Colonic mucosa (tissue), 4 donors: ENCODE results near the gene ADK. TPM values are rescaled to one million over a fixed set of nuclear protein-coding genes. Genes with fewer than 3 reads are reported as not detected.

Experiments
- DNase-seq: peaks from one replicate; pipeline ENCODE4 v3.0.0-alpha.2; 2020
- H3K27ac ChIP-seq: fragments of 200-600 bp; one replicate; pipeline ENCODE4 v1.8.0; 2021
- H3K27me3 ChIP-seq: fragments of 200-600 bp; one replicate; pipeline ENCODE4 v1.8.0; 2021
- H3K36me3 ChIP-seq: fragments of 200-600 bp; one replicate; pipeline ENCODE4 v1.8.0; 2021
- H3K4me1 ChIP-seq: fragments of 200-600 bp; one replicate; pipeline ENCODE4 v1.8.0; 2021; ENCODE audit warnings: mild to moderate bottlenecking
- H3K4me3 ChIP-seq: fragments of 200-600 bp; one replicate; pipeline ENCODE4 v1.8.0; 2021
- H3K9ac ChIP-seq, 2 donors: one replicate each; pipeline ENCODE4 v1.7.0; 2013; ENCODE audit warnings: control low read depth in 2 of 2, low read depth in 2 of 2, low read length in 2 of 2
- H3K9me3 ChIP-seq: fragments of 200-600 bp; one replicate; pipeline ENCODE4 v1.8.0; 2021
- intact Hi-C: fragments of 100-400 bp; cut with DNase I; formaldehyde crosslinking; loops from one replicate; pipeline ENCODE4 v1.14.1; 2022
- total RNA-seq, 2 donors: library from RNA; stranded (reverse); fragmentation: NEBNext Ultra II Directional in 1 of 2; extraction: Animal tissue kit (Norgen Biotek cat#: 25700) in 1 of 2; gene quantifications; one replicate each; pipeline ENCODE4 v1.2.1, GENCODE V29; 2021
- TF ChIP-seq, protein P1 (sequence below): fragments of 200-600 bp; IDR thresholded peaks from one replicate; pipeline ENCODE4 v1.8.0; 2022; ENCODE audit warnings: antibody characterized with exemption, mild to moderate bottlenecking
- donor health status: healthy.
- donor health status: DM: no; HTN: no; CAD: no.
- donor health status: DM: no; HTN: no; CAD: no.

ADK gene
- total RNA-seq, 2 donors from 2014 or later: 20.2 to 27.6 TPM

DNA sequence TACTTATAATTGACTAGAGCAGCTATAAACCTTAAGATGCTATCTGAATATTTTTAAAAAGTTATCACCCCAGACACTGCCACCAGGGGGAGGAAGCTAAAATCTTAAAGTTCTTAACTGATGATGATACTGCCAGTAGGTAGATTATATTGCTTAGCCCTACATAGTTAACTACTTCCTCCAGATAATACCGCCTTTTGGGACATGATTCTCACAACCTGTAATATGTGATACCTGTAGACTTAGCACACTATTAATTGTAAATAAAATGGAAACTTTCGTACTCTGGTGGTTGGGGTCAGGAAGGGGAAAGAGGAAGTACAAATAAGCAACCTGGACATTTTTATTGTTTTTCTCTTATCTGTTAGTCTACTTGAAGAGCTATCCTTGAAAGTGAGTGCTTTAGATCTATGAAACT is 268.9 kb downstream of the ADK start:
- intact Hi-C loops: loop anchor here (10.0 kb wide), 1 partner anchor 605 kb away; no protein-coding TSS in a partner anchor
- no peak overlapping the region for H3K4me3 ChIP-seq
- no peaks in the 10 kb centered on the region for H3K36me3 ChIP-seq
- H3K27me3 ChIP-seq: no peaks in the 10 kb centered on the region
- H3K9ac ChIP-seq: no peak overlapping the region
- peak; percentile 24 for DNase-seq
- no peaks in the 10 kb centered on the region for H3K9me3 ChIP-seq
- no peak overlapping the region for H3K27ac ChIP-seq
- TF ChIP-seq, protein P1, sequence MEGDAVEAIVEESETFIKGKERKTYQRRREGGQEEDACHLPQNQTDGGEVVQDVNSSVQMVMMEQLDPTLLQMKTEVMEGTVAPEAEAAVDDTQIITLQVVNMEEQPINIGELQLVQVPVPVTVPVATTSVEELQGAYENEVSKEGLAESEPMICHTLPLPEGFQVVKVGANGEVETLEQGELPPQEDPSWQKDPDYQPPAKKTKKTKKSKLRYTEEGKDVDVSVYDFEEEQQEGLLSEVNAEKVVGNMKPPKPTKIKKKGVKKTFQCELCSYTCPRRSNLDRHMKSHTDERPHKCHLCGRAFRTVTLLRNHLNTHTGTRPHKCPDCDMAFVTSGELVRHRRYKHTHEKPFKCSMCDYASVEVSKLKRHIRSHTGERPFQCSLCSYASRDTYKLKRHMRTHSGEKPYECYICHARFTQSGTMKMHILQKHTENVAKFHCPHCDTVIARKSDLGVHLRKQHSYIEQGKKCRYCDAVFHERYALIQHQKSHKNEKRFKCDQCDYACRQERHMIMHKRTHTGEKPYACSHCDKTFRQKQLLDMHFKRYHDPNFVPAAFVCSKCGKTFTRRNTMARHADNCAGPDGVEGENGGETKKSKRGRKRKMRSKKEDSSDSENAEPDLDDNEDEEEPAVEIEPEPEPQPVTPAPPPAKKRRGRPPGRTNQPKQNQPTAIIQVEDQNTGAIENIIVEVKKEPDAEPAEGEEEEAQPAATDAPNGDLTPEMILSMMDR: peak; percentile 32
- H3K4me1 ChIP-seq: no peaks in the 10 kb centered on the region

DNA sequence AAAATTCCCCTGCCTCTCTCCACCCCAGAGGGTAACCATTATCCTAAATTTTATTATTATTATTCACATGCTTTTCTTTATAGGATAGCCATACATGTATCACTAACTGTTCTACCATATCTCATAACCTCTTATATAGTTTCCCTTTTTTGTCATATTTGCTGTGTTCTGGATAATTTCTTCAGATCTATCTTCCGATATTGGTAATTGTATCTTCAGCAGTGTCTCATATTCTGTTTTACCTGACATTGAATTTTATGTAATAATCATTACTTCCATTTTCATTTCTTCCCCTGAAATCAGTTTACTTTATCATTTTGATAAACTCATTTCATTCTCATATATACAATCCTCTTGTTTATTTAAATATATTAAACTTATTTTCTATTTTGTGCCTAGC is 273.5 kb downstream of the ADK start:
- intact Hi-C loops: no loop called here
- TF ChIP-seq, protein P1: no peak
- Histone ChIP-seq H3K4me3 (no peak overlapping the region), H3K27ac (no peak overlapping the region), H3K9me3 (no peaks in the 10 kb centered on the region), H3K9ac (no peak overlapping the region), H3K4me1 (no peaks in the 10 kb centered on the region), H3K36me3 (no peaks in the 10 kb centered on the region), H3K27me3 (no peaks in the 10 kb centered on the region)
- no peak for DNase-seq

- Histone ChIP-seq H3K4me1 (no peaks in the 10 kb centered on the region), H3K36me3 (no peaks in the 10 kb centered on the region)
- intact Hi-C loops: no loop called here
Observed at GRCh38 chr10:74425456-74426001, 274.5 kb downstream of the ADK start.

DNA sequence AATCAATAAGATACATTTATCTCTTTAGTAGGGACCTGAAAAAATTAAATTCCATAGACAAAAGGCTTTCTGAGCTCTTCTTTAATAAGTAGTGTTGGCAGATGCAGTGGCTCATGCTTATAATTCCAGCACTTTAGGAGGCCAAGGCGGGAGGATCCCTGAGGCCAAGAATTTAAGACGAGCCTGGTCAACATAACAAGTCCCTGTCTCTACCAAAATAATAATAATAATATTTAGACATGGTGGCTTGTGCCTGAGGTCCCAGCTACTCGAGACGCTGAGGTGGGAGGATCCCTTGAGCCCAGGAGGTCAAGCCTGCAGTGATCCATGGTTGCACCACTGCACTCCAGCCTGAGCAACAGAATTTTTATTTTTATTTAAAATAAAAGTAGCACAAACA is 280.8 kb downstream of the ADK start:
- H3K4me3 ChIP-seq: no peak overlapping the region
- no peak overlapping the region for H3K9ac ChIP-seq
- no peaks in the 10 kb centered on the region for H3K36me3 ChIP-seq
- no peaks in the 10 kb centered on the region for H3K4me1 ChIP-seq
- H3K9me3 ChIP-seq: no peaks in the 10 kb centered on the region
- no peaks in the 10 kb centered on the region for H3K27me3 ChIP-seq
- DNase-seq: no peak
- no peak overlapping the region for H3K27ac ChIP-seq
- intact Hi-C loops: no loop called here
- TF ChIP-seq, protein P1: no peak

More at GRCh38 chr10:74425456-74426001, 274.5 kb downstream of the ADK start:
- TF ChIP-seq, protein P1: no peak
- no peak for DNase-seq
- Histone ChIP-seq H3K4me3 (no peak overlapping the region), H3K27ac (no peak overlapping the region), H3K9me3 (no peaks in the 10 kb centered on the region), H3K27me3 (no peaks in the 10 kb centered on the region), H3K9ac (no peak overlapping the region)

- Histone ChIP-seq H3K4me1 (no peaks in the 10 kb centered on the region), H3K27ac (no peak overlapping the region), H3K4me3 (no peak overlapping the region), H3K27me3 (no peaks in the 10 kb centered on the region), H3K9ac (no peak overlapping the region), H3K9me3 (no peaks in the 10 kb centered on the region), H3K36me3 (no peaks in the 10 kb centered on the region)
- TF ChIP-seq, protein P1: no peak
- intact Hi-C loops: no loop called here
- DNase-seq: no peak
Observed at GRCh38 chr10:74432841-74433594, 282.0 kb downstream of the ADK start.
